Thoracic aorta (tissue), 2 donors: Measurements from ENCODE around the gene HIVEP2. TPM values are rescaled to one million over a fixed set of nuclear protein-coding genes. Genes with fewer than 3 reads are reported as not detected.

Experiments
- ATAC-seq: fragments of 150-250 bp; one replicate; pipeline ENCODE4 v1.8.0; 2017; ENCODE audit warnings: low read depth; ENCODE audit not compliant: insufficient number of reproducible peaks, low FRiP score
- DNase-seq: peaks from one replicate; pipeline ENCODE4 v3.0.0-alpha.2; 2020; ENCODE audit warnings: low spot score
- H3K27ac ChIP-seq, 2 donors: fragments of 200-600 bp; sonication (generic); 1 replicate in 1 of 2; 2 replicates in 1 of 2; pipeline ENCODE4 v1.5.1; 2016; ENCODE audit warnings: mild to moderate bottlenecking in 2 of 2, moderate library complexity in 2 of 2
- H3K27me3 ChIP-seq: fragments of 200-600 bp; sonication (generic); replicated peaks from 2 replicates; pipeline ENCODE4 v1.6.0; 2016; ENCODE audit warnings: mild to moderate bottlenecking; ENCODE audit not compliant: insufficient read depth
- H3K36me3 ChIP-seq: fragments of 200-600 bp; sonication (generic); one replicate; pipeline ENCODE4 v1.5.1; 2016
- H3K4me1 ChIP-seq, 2 donors: fragments of 200-600 bp; sonication (generic); 1 replicate in 1 of 2; 2 replicates in 1 of 2; pipeline versions ENCODE4 v1.5.1 to v1.6.0; 2016; ENCODE audit warnings: low read depth in 2 of 2, mild to moderate bottlenecking in 1 of 2; ENCODE audit not compliant: control insufficient read depth in 1 of 2
- H3K4me3 ChIP-seq: fragments of 200-600 bp; sonication (generic); 2 replicates; pipeline ENCODE4 v1.5.1; 2016; ENCODE audit warnings: mild to moderate bottlenecking
- H3K9me3 ChIP-seq: fragments of 200-600 bp; sonication (generic); 2 replicates; pipeline ENCODE4 v1.5.1; 2016
- CTCF ChIP-seq: fragments of 200-600 bp; sonication (generic); IDR thresholded peaks from one replicate; pipeline ENCODE4 v1.5.1; 2019; ENCODE audit warnings: antibody characterized with exemption
- total RNA-seq, 2 donors: library from RNA; depleted of rRNA; stranded (reverse); fragments of >200 nt; gene quantifications; one replicate each; pipeline versions ENCODE4 v1.1.0 to v1.2.3, GENCODE V29; 2016

HIVEP2 gene
- total RNA-seq, 2 donors from 2014 or later = 32.9 to 51.7 TPM

GRCh38 chr6:142804490-142804889 is 140.5 kb downstream of the HIVEP2 start:
- ATAC-seq = no peak
- H3K27me3 ChIP-seq = no peaks in the 10 kb centered on the region
- peaks cover 0 to 7% of the 10 kb centered on the region in 2 donors for H3K4me1 ChIP-seq
- no peak overlapping the region for H3K4me3 ChIP-seq
- H3K9me3 ChIP-seq = no peaks in the 10 kb centered on the region
- no peaks in the 10 kb centered on the region for H3K36me3 ChIP-seq
- TF ChIP-seq CTCF = no peak
- no peak overlapping the region for H3K27ac ChIP-seq
- DNase-seq = no peak

GRCh38 chr6:142803495-142804058 is 141.4 kb downstream of the HIVEP2 start:
- DNase-seq (no peak), ATAC-seq (no peak)
- Histone ChIP-seq H3K4me1 (peaks cover 0 to 7% of the 10 kb centered on the region in 2 donors), H3K27ac (no peak overlapping the region), H3K4me3 (no peak overlapping the region), H3K36me3 (no peaks in the 10 kb centered on the region), H3K9me3 (no peaks in the 10 kb centered on the region), H3K27me3 (no peaks in the 10 kb centered on the region)
- no peak for TF ChIP-seq CTCF

DNA sequence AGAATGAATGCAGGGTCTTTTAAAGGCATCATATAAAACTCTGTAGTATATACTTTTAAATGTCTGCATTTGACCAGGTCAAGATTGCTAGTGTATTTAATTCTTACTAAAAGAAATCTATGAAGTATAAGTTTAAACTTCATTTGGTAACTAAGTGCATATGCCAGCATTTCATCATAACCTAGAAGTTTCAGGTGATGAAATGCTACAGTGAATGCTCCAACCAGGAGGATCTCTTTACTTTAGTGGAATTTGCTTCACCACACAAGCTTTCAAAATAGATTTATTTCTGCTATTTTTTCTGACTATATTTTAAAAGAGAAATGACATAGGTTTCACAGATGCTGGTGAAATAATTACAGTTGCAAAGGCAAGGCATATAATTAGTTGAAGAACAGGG is 141.9 kb downstream of the HIVEP2 start:
- Histone ChIP-seq H3K4me3 (no peak overlapping the region), H3K27me3 (no peaks in the 10 kb centered on the region), H3K27ac (no peak overlapping the region), H3K4me1 (peaks cover 0 to 7% of the 10 kb centered on the region in 2 donors), H3K9me3 (no peaks in the 10 kb centered on the region), H3K36me3 (no peaks in the 10 kb centered on the region)
- DNase-seq = no peak
- TF ChIP-seq CTCF = no peak
- ATAC-seq = no peak

DNA sequence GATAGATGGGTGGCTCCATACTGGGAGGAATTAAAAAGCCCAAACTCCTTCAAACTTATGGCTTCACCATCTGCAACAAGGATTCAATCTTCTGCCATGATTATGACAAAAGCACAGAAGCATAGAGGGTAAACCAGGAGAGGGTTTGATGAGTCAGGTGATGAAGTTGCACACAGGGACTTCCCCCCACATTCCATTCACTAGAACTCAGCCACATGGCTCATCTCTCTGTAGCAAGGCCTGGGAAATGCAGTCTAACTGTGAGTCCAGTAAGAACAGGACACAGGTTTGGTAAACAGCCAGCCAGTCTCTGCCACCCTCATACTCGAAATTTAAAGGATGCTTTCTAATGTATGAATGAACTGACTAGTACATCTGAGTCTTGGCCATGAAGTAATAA is 142.9 kb downstream of the HIVEP2 start:
- no peak for TF ChIP-seq CTCF
- Histone ChIP-seq H3K4me1 (peaks cover 0 to 7% of the 10 kb centered on the region in 2 donors), H3K9me3 (no peaks in the 10 kb centered on the region), H3K4me3 (no peak overlapping the region), H3K36me3 (no peaks in the 10 kb centered on the region), H3K27me3 (no peaks in the 10 kb centered on the region), H3K27ac (no peak overlapping the region)
- DNase-seq = no peak
- no peak for ATAC-seq

DNA sequence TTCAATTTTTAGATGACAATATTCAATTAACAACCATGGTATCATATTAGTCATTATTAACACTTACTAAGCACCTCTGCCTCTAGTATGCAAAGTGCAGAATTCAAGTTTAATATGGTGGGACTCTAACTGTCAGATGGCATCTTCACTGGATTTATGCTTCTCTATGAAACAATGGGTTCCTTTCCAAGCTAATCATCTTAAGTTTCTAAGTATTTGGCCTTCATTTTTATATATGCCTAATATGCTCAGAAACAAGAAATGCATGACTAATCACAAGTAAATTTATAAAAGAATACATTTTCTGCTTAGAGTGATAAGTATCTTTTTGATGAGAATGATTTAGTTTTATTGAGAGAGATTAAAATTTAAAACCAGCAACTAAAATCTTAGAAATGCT is 144.7 kb downstream of the HIVEP2 start:
- TF ChIP-seq CTCF = no peak
- Histone ChIP-seq H3K27ac (no peak overlapping the region), H3K4me1 (peaks cover 0 to 7% of the 10 kb centered on the region in 2 donors), H3K4me3 (no peak overlapping the region), H3K27me3 (no peaks in the 10 kb centered on the region), H3K9me3 (no peaks in the 10 kb centered on the region), H3K36me3 (no peaks in the 10 kb centered on the region)
- DNase-seq (no peak), ATAC-seq (no peak)
